ENCODE results near the gene NEU3. TPM values are rescaled to one million over a fixed set of nuclear protein-coding genes. Genes with fewer than 3 reads are reported as not detected.

NEU3 gene
- total and polyA plus RNA-seq, 2 of the 13 experiments (the other 11 are each of a cell fraction or from before 2014, with no cell fraction given), result 6.3 to 15.3 TPM

DNA sequence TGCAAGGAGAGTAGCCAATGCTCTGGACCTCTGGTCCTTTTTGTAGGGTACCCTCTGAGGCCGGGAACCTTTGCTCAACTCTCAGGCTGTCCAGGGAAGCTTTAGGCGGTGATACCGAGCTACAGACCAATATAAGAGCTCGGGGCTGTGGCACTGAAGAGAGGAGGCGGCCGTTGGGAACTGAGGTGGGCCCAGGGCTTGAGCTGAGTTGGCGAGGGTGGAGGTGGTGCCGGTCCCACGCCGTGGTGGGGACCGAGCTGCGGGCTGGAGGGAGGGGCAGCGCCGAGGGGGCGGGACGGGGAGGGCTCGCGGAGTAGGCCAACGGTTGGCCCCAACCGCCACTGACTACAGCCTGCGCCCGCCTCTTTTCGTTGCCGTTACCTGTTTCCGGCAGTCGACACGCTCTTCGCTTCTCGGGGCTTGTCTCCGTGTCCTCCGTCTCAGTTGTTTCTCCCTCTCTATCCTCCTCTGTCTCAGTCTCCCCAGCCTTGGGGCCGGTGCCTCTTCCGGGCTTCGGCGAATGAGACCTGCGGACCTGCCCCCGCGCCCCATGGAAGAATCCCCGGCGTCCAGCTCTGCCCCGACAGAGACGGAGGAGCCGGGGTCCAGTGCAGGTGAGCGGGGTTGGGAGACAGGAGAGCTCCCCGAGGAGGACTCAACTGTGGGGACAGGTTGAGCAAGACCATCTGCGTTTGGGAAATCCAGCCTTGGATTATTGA is at the start of gene NEU3 (continued):
- TF ChIP-seq ZNF512 (CRISPR knock-in tag; IDR thresholded peaks at IDR 0.05) (no peak), ZNF407 (CRISPR knock-in tag; IDR thresholded peaks at IDR 0.05; ENCODE audit: not compliant biosample characterization) (no peak), MAFG (CRISPR knock-in tag; IDR thresholded peaks at IDR 0.05) (no peak), ESRRA (CRISPR knock-in tag; IDR thresholded peaks at IDR 0.05; ENCODE audit: low read depth) (0 out of 2 replicates have a peak, but pooled peaks have one; percentile 19), CC2D1A (CRISPR knock-in tag; IDR thresholded peaks at IDR 0.05) (no peak), XRCC5 (optimal IDR thresholded peaks at IDR 0.05; ENCODE audit: low read length) (peak; percentile 11)
- TF ChIP-seq, protein P1, sequence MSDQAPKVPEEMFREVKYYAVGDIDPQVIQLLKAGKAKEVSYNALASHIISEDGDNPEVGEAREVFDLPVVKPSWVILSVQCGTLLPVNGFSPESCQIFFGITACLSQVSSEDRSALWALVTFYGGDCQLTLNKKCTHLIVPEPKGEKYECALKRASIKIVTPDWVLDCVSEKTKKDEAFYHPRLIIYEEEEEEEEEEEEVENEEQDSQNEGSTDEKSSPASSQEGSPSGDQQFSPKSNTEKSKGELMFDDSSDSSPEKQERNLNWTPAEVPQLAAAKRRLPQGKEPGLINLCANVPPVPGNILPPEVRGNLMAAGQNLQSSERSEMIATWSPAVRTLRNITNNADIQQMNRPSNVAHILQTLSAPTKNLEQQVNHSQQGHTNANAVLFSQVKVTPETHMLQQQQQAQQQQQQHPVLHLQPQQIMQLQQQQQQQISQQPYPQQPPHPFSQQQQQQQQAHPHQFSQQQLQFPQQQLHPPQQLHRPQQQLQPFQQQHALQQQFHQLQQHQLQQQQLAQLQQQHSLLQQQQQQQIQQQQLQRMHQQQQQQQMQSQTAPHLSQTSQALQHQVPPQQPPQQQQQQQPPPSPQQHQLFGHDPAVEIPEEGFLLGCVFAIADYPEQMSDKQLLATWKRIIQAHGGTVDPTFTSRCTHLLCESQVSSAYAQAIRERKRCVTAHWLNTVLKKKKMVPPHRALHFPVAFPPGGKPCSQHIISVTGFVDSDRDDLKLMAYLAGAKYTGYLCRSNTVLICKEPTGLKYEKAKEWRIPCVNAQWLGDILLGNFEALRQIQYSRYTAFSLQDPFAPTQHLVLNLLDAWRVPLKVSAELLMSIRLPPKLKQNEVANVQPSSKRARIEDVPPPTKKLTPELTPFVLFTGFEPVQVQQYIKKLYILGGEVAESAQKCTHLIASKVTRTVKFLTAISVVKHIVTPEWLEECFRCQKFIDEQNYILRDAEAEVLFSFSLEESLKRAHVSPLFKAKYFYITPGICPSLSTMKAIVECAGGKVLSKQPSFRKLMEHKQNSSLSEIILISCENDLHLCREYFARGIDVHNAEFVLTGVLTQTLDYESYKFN (CRISPR knock-in tag; conservative IDR thresholded peaks at IDR 0.05), result no peak
- TF ChIP-seq, protein P2, sequence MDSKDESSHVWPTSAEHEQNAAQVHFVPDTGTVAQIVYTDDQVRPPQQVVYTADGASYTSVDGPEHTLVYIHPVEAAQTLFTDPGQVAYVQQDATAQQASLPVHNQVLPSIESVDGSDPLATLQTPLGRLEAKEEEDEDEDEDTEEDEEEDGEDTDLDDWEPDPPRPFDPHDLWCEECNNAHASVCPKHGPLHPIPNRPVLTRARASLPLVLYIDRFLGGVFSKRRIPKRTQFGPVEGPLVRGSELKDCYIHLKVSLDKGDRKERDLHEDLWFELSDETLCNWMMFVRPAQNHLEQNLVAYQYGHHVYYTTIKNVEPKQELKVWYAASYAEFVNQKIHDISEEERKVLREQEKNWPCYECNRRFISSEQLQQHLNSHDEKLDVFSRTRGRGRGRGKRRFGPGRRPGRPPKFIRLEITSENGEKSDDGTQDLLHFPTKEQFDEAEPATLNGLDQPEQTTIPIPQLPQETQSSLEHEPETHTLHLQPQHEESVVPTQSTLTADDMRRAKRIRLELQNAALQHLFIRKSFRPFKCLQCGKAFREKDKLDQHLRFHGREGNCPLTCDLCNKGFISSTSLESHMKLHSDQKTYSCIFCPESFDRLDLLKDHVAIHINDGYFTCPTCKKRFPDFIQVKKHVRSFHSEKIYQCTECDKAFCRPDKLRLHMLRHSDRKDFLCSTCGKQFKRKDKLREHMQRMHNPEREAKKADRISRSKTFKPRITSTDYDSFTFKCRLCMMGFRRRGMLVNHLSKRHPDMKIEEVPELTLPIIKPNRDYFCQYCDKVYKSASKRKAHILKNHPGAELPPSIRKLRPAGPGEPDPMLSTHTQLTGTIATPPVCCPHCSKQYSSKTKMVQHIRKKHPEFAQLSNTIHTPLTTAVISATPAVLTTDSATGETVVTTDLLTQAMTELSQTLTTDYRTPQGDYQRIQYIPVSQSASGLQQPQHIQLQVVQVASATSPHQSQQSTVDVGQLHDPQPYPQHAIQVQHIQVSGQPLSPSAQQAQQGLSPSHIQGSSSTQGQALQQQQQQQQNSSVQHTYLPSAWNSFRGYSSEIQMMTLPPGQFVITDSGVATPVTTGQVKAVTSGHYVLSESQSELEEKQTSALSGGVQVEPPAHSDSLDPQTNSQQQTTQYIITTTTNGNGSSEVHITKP (CRISPR knock-in tag; IDR thresholded peaks at IDR 0.05; ENCODE audit: low read depth), result no peak; the same call in 1 of the 2 replicates
